Hematopoietic multipotent progenitor cell treated with erythropoietin and hydrocortisone succinate and interleukin-3 and kit ligand, for 8 days (in vitro differentiated cells): ENCODE results near the gene CPXCR1.
"Not testable (repeated sequence)": the region's sequence is repeated elsewhere in the genome, so short reads cannot be mapped to it uniquely, and the experiment has no call there.

Experiments used
- DNase-seq: peaks from one replicate; pipeline ENCODE4 v3.0.0-alpha.2; 2015

CPXCR1 gene

GRCh38 chrX:88746925-88747324 lies at the start of gene CPXCR1:
CPXCR1 (plus strand) TSS chrX:88747225; CDS start chrX:88753415, 6,190 bp downstream.
- no peak for DNase-seq

- no peak for DNase-seq
Measured at GRCh38 chrX:88735835-88736234, 11.2 kb upstream of the CPXCR1 start.

- not testable (repeated sequence) for DNase-seq
Measured at GRCh38 chrX:88746215-88746614, 810 bp upstream of the CPXCR1 start.

GRCh38 chrX:88752339-88752738 lies 5.3 kb downstream of the CPXCR1 start:
- not testable (repeated sequence) for DNase-seq

GRCh38 chrX:88789825-88790224 lies 42.8 kb downstream of the CPXCR1 start:
- DNase-seq = no peak
